ENCODE results near the gene INTS15.
A peak's percentile ranks its signal among the peaks of the same experiment; 100 is the strongest.

Gene INTS15

DNA sequence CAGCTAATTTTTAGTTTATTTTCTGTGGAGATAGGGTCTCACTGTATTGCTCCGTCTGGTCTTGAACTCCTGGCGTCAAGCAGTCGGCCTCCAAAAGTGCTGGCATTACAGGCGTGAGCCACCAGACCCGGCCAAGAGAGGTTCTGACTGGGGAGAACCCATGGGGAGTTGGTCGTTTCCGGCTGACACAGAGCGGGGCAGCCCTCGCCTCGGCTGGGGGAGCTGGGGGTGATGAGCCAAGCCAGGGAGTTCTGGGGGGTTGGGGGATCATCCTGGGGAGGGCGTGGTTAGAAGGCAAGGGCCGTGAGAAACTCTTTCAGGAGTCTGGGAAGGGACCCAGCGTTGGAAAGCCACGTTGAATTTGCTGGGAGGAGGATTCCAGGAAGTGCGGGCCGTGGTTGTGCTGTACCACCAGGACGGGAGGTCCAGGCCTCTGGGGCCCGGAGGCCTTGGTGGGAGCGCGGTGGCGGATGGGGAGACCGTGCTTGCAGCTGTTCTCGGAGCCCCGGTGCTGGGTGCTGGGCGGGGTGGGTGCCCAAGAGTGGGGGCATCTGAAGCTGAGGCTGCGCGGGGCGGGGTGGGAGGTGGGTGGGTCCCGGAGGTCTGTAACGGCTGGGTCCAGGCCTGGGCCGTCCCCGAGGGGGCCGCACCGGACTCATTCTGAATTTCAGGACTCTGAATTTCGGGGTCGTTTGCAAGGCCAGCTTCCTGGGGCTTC lies 17.2 kb downstream of the INTS15 start:
- Histone ChIP-seq H2AFZ (ENCODE audit: low read length, unreplicated experiment) (no peak overlapping the region), H3K79me2 (ENCODE audit: control insufficient read depth, insufficient read depth, low read length, unreplicated experiment) (no peaks in the 10 kb centered on the region), H3K27ac (ENCODE audit: low read depth, low read length) (no peak overlapping the region), H3K4me1 (ENCODE audit: control insufficient read depth, insufficient read depth, low read length, unreplicated experiment) (no peaks in the 10 kb centered on the region), H3K36me3 (ENCODE audit: insufficient read depth, low read length) (peaks cover 4% of the 10 kb centered on the region; the same call in 1 of the 2 replicates), H3K27me3 (ENCODE audit: insufficient read depth, low read length) (no peaks in the 10 kb centered on the region), H3K4me3 (ENCODE audit: low read depth, low read length) (no peak overlapping the region)

GRCh38 chr7:6607651-6608051 lies 17.8 kb downstream of the INTS15 start:
- Histone ChIP-seq H3K79me2 (ENCODE audit: control insufficient read depth, insufficient read depth, low read length, unreplicated experiment) (no peaks in the 10 kb centered on the region), H3K4me3 (ENCODE audit: low read depth, low read length) (no peak overlapping the region), H2AFZ (ENCODE audit: low read length, unreplicated experiment) (no peak overlapping the region), H3K4me1 (ENCODE audit: control insufficient read depth, insufficient read depth, low read length, unreplicated experiment) (no peaks in the 10 kb centered on the region), H3K27ac (ENCODE audit: low read depth, low read length) (no peak overlapping the region), H3K36me3 (ENCODE audit: insufficient read depth, low read length) (peaks cover under 1% of the 10 kb centered on the region; the same call in 1 of the 2 replicates), H3K27me3 (ENCODE audit: insufficient read depth, low read length) (0 out of 2 replicates have a peak, but pooled peaks cover 2% of the 10 kb centered on the region)

DNA sequence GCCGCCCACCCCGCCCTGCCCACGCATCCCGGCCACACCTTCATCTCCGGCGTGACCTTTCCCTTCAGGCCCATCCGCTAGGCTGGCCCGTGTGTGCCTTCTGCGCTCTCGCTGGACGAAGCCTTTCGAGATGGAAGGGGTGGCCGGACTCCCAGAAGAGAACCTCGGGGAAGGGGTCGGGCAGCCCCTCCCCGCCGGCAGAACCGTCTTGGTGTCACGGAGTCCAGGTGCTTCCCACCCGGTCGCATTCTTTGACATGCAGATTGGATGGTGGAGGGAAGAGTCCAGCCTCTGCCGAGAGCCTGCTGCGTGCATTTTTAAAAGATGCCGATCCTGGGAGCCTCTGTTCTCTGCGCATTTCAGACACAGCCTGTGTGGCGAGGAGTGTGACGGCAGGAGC lies 18.3 kb downstream of the INTS15 start:
- Histone ChIP-seq H3K27ac (ENCODE audit: low read depth, low read length) (no peak overlapping the region), H2AFZ (ENCODE audit: low read length, unreplicated experiment) (no peak overlapping the region), H3K4me1 (ENCODE audit: control insufficient read depth, insufficient read depth, low read length, unreplicated experiment) (no peaks in the 10 kb centered on the region), H3K27me3 (ENCODE audit: insufficient read depth, low read length) (0 out of 2 replicates have a peak, but pooled peaks cover 5% of the 10 kb centered on the region), H3K4me3 (ENCODE audit: low read depth, low read length) (no peak overlapping the region), H3K79me2 (ENCODE audit: control insufficient read depth, insufficient read depth, low read length, unreplicated experiment) (no peaks in the 10 kb centered on the region), H3K36me3 (ENCODE audit: insufficient read depth, low read length) (no peaks in the 10 kb centered on the region)

DNA sequence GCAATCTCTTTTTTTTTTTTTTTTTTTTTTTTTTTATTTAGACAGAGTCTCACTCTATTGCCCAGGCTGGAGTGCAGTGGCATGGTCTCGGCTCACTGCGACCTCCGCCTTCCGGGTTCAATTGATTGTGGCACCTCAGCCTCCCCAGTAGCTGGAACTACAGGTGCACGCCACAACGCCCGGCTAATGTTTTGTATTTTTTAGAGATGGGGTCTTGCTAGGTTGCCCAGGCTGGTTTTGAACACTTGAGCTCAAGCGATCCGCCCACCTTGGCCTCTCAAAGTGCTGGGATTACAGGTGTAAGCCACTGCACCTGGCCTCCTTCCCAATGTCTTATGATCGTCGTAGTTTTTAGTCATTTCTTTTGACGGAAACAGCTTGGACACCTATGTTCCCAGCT lies 19.0 kb downstream of the INTS15 start:
- Histone ChIP-seq H3K79me2 (ENCODE audit: control insufficient read depth, insufficient read depth, low read length, unreplicated experiment) (no peaks in the 10 kb centered on the region), H2AFZ (ENCODE audit: low read length, unreplicated experiment) (no peak overlapping the region), H3K27ac (ENCODE audit: low read depth, low read length) (no peak overlapping the region), H3K36me3 (ENCODE audit: insufficient read depth, low read length) (no peaks in the 10 kb centered on the region), H3K4me1 (ENCODE audit: control insufficient read depth, insufficient read depth, low read length, unreplicated experiment) (no peaks in the 10 kb centered on the region), H3K4me3 (ENCODE audit: low read depth, low read length) (no peak overlapping the region), H3K27me3 (ENCODE audit: insufficient read depth, low read length) (peaks cover 10% of the 10 kb centered on the region)

- Histone ChIP-seq H3K27ac (ENCODE audit: low read depth, low read length) (no peak overlapping the region), H3K36me3 (ENCODE audit: insufficient read depth, low read length) (no peaks in the 10 kb centered on the region), H3K79me2 (ENCODE audit: control insufficient read depth, insufficient read depth, low read length, unreplicated experiment) (no peaks in the 10 kb centered on the region), H3K4me1 (ENCODE audit: control insufficient read depth, insufficient read depth, low read length, unreplicated experiment) (no peaks in the 10 kb centered on the region), H3K27me3 (ENCODE audit: insufficient read depth, low read length) (peaks cover 45% of the 10 kb centered on the region), H2AFZ (ENCODE audit: low read length, unreplicated experiment) (no peak overlapping the region), H3K4me3 (ENCODE audit: low read depth, low read length) (no peak overlapping the region)
Observed at GRCh38 chr7:6612819-6613218, 23.0 kb downstream of the INTS15 start.

GRCh38 chr7:6613706-6614105 lies 23.9 kb downstream of the INTS15 start:
- peaks cover 50% of the 10 kb centered on the region for H3K27me3 ChIP-seq (ENCODE audit: insufficient read depth, low read length)
- H3K4me1 ChIP-seq (ENCODE audit: control insufficient read depth, insufficient read depth, low read length, unreplicated experiment), result no peaks in the 10 kb centered on the region
- H3K79me2 ChIP-seq (ENCODE audit: control insufficient read depth, insufficient read depth, low read length, unreplicated experiment), result no peaks in the 10 kb centered on the region
- H3K36me3 ChIP-seq (ENCODE audit: insufficient read depth, low read length), result no peaks in the 10 kb centered on the region
- H3K27ac ChIP-seq (ENCODE audit: low read depth, low read length), result no peak overlapping the region
- H3K4me3 ChIP-seq (ENCODE audit: low read depth, low read length), result no peak overlapping the region
- H2AFZ ChIP-seq (ENCODE audit: low read length, unreplicated experiment), result no peak overlapping the region

DNA sequence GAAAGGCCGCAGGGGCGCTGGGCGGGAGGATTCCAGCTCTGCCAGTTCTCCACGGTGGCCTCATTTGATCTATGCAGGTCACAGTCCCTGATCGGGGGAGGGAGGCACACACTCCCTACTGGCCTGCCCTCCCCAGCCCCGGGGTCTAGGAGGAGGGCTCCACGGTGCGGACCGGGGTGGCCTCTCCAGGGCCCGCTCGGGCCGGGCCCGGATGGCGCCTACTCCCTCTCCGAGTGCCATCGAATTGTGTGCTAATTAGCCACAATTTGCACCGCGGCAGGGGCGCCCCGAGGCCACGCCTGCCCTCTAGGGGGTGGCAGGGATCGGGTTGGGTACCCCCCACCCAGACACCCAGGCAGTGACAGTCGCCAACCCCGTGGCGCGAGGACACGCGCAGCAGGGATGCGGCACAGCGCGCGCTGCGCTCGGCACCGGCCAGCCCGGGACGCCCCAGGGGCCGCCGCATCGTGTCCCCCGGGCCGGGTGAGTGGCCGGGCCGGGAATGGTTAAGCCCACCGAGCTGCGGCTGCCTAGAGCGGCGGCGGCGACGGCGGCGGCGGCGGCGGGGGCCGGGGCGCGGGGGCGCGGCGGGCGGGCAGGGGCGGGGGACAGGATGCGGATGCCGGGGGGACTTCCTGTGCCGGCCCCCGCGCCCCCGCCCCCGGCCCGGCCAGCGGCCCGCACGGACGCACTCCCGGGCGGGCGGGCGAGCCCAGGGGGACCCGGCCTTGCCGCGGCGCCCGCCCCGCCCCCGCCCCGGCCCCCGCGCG lies 25.3 kb downstream of the INTS15 start, which contains the start of gene ZNF853:
Gene ZNF853, plus strand, starts transcription at position 658 of the 770 bp plus-strand sequence. CDS start 565 bp downstream, outside the sequence.
- Histone ChIP-seq H3K27ac (ENCODE audit: low read depth, low read length) (no peak within 1 kb of the TSS), H3K27me3 (ENCODE audit: insufficient read depth, low read length) (peaks cover 63% of the 10 kb centered on the region), H2AFZ (ENCODE audit: low read length, unreplicated experiment) (no peak within 1 kb of the TSS), H3K4me1 (ENCODE audit: control insufficient read depth, insufficient read depth, low read length, unreplicated experiment) (no peaks in the 10 kb centered on the region), H3K4me3 (ENCODE audit: low read depth, low read length) (peak within 1 kb of the TSS; percentile 51), H3K36me3 (ENCODE audit: insufficient read depth, low read length) (no peaks in the 10 kb centered on the region), H3K79me2 (ENCODE audit: control insufficient read depth, insufficient read depth, low read length, unreplicated experiment) (no peaks in the 10 kb centered on the region)

- Histone ChIP-seq H3K4me3 (ENCODE audit: low read depth, low read length) (peak overlapping the region; percentile 51), H3K79me2 (ENCODE audit: control insufficient read depth, insufficient read depth, low read length, unreplicated experiment) (no peaks in the 10 kb centered on the region), H3K27ac (ENCODE audit: low read depth, low read length) (no peak overlapping the region), H3K36me3 (ENCODE audit: insufficient read depth, low read length) (no peaks in the 10 kb centered on the region), H3K4me1 (ENCODE audit: control insufficient read depth, insufficient read depth, low read length, unreplicated experiment) (no peaks in the 10 kb centered on the region), H2AFZ (ENCODE audit: low read length, unreplicated experiment) (no peak overlapping the region), H3K27me3 (ENCODE audit: insufficient read depth, low read length) (peaks cover 67% of the 10 kb centered on the region)
Observed at GRCh38 chr7:6615723-6616555, 26.1 kb downstream of the INTS15 start.

DNA sequence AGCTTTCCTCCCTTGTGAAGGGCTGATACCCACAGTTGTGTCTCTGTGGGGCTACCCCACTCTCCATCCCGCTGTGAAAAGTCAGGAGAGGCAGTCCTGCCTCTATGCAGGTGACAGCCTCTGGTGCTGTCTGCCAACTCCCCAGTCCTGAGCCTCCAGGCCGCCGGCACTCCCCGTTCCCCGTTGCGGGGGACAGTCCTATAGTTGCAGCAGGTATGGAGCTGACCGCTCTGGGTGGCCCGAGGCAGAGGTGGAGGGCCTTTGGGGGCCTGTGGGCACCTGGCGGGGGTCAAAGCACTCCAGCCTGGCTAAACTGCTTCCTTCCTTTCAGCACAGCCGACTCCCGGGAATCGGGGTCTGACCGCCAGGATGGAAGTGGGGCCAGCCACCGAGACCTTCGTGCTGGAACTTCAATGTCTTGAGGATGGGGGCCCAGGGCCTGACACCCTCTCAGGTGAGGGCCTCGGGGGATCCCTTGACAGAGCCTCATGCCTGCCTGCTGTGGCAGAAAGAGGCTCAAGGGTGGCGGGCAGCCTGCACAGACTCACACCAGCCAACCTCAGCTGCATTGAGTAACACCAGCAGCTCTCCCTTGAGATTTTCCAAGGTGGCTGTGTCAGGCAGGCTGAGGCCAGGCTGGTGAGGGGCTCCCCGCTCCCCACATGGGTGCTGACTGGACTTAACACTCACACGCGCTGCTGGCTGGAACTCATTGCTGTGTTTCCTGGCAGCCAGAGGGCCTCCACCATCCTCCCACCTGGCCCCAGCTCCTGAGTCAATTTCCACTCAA lies 27.2 kb downstream of the INTS15 start:
- Histone ChIP-seq H3K27ac (ENCODE audit: low read depth, low read length) (no peak overlapping the region), H3K4me1 (ENCODE audit: control insufficient read depth, insufficient read depth, low read length, unreplicated experiment) (no peaks in the 10 kb centered on the region), H3K36me3 (ENCODE audit: insufficient read depth, low read length) (no peaks in the 10 kb centered on the region), H3K79me2 (ENCODE audit: control insufficient read depth, insufficient read depth, low read length, unreplicated experiment) (no peaks in the 10 kb centered on the region), H3K27me3 (ENCODE audit: insufficient read depth, low read length) (peaks cover 69% of the 10 kb centered on the region), H2AFZ (ENCODE audit: low read length, unreplicated experiment) (no peak overlapping the region), H3K4me3 (ENCODE audit: low read depth, low read length) (no peak overlapping the region)

- no peaks in the 10 kb centered on the region for H3K4me1 ChIP-seq (ENCODE audit: control insufficient read depth, insufficient read depth, low read length, unreplicated experiment)
- no peaks in the 10 kb centered on the region for H3K36me3 ChIP-seq (ENCODE audit: insufficient read depth, low read length)
- no peak overlapping the region for H3K27ac ChIP-seq (ENCODE audit: low read depth, low read length)
- no peak overlapping the region for H2AFZ ChIP-seq (ENCODE audit: low read length, unreplicated experiment)
- no peaks in the 10 kb centered on the region for H3K79me2 ChIP-seq (ENCODE audit: control insufficient read depth, insufficient read depth, low read length, unreplicated experiment)
- no peak overlapping the region for H3K4me3 ChIP-seq (ENCODE audit: low read depth, low read length)
- peaks cover 65% of the 10 kb centered on the region for H3K27me3 ChIP-seq (ENCODE audit: insufficient read depth, low read length)
Observed at GRCh38 chr7:6618621-6619020, 28.8 kb downstream of the INTS15 start.

Data from ACC112 (cell line).